ENCODE results near the gene NHLH2. TPM values are rescaled to one million over a fixed set of nuclear protein-coding genes. Genes with fewer than 3 reads are reported as not detected.

Gene NHLH2
- total and polyA plus RNA-seq, 9 donors: 0.11 to 0.12 TPM; not detected in 7

DNA sequence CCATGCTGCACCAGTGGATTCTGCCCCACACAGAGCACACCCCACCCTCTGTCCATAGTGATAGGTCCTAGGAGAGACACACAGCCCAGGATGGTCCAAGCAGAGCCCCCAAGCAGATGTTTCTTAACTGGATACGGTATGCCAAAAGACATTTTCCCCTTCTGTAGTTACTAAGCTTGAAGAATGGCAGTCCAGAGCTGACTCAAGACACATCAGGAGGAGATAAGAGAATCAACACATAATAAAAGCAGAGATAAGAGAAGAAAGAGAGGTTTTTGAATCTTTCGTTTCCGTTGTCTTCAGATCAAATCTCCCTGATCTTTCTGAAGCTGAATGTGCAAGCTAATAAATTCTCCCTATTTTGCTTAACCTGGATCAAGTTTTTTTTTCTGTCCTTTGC lies 50.6 kb downstream of the NHLH2 start:
- peaks cover 4% of the 10 kb centered on the region for H3K4me1 ChIP-seq (ENCODE audit: control insufficient read depth, insufficient read depth, low read length)
- H3K27ac ChIP-seq (ENCODE audit: low read length): no peak overlapping the region
- no peaks in the 10 kb centered on the region for H3K36me3 ChIP-seq (ENCODE audit: control insufficient read depth, insufficient read depth, low read length)
- no peak for DNase-seq
- no peak overlapping the region for H3K4me3 ChIP-seq (ENCODE audit: low read length)
- no peaks in the 10 kb centered on the region for H3K9me3 ChIP-seq (replicated peaks; ENCODE audit: control insufficient read depth, low read depth, low read length)
- WGBS (ENCODE audit: insufficient coverage): no CpG with 5 or more reads among the region's 3 CpGs
- peaks cover 8% of the 10 kb centered on the region for H3K27me3 ChIP-seq (ENCODE audit: control insufficient read depth, insufficient read depth, low read length)

Other genes starting within 250 kb of the NHLH2 start
- gene VANGL1, start 199.2 kb downstream of the NHLH2 start, total RNA-seq: 4.9 TPM
- gene VANGL1, start 199.2 kb downstream of the NHLH2 start, polyA plus RNA-seq (ENCODE audit: insufficient read depth in 1 of 8, insufficient read length in 8 of 8, low replicate concordance in 1 of 8): 10 to 100 TPM in 1 of 8 donors, 1 to 10 TPM in 7; 5.2 to 10.2 (median 7.5) TPM
- gene CASQ2, start 72.4 kb downstream of the NHLH2 start, total RNA-seq: 606 TPM
- gene CASQ2, start 72.4 kb downstream of the NHLH2 start, polyA plus RNA-seq (ENCODE audit: insufficient read depth in 1 of 8, insufficient read length in 8 of 8, low replicate concordance in 1 of 8): 100 to 1,000 TPM; 305 to 812 (median 614) TPM
- 0.53 TPM for gene SLC22A15, start 135.4 kb upstream of the NHLH2 start, total RNA-seq
- 1 to 10 TPM in 1 of 8 donors, under 1 TPM in 7; 0.40 to 1.1 (median 0.52) TPM for gene SLC22A15, start 135.4 kb upstream of the NHLH2 start, polyA plus RNA-seq (ENCODE audit: insufficient read depth in 1 of 8, insufficient read length in 8 of 8, low replicate concordance in 1 of 8)

All from muscle of leg (tissue), 11 donors.